Dendritic cell treated with granulocyte-macrophage colony-stimulating factor and Interleukin-4, amounts not matched to agents 40 ng/mL and 50 ng/mL, for 4 days (primary cell): ENCODE results near the gene EIF4ENIF1.
A peak's percentile ranks its signal among the peaks of the same experiment; 100 is the strongest.
"Not testable (repeated sequence)": the region's sequence is repeated elsewhere in the genome, so short reads cannot be mapped to it uniquely, and the experiment has no call there.

Experiments
- H3K27ac Mint-ChIP-seq: one replicate; pipeline ENCODE4 v1.8.0; 2022; ENCODE audit warnings: mild to moderate bottlenecking, mixed read lengths
- H3K27me3 Mint-ChIP-seq: one replicate; pipeline ENCODE4 v1.8.0; 2022; ENCODE audit warnings: mild to moderate bottlenecking, mixed read lengths
- H3K36me3 Mint-ChIP-seq: one replicate; pipeline ENCODE4 v1.8.0; 2022; ENCODE audit warnings: low read depth, mixed read lengths
- H3K4me1 Mint-ChIP-seq: one replicate; pipeline ENCODE4 v1.8.0; 2022; ENCODE audit warnings: low read depth, mixed read lengths
- H3K4me3 Mint-ChIP-seq: one replicate; pipeline ENCODE4 v1.8.0; 2022; ENCODE audit warnings: mild to moderate bottlenecking, moderate library complexity, mixed read lengths
- H3K9me3 Mint-ChIP-seq: one replicate; pipeline ENCODE4 v1.8.0; 2022; ENCODE audit warnings: mixed read lengths
- intact Hi-C: fragments of 100-400 bp; cut with micrococcal nuclease; formaldehyde crosslinking; loops from one replicate; pipeline ENCODE4 v1.15.0; 2022

The EIF4ENIF1 gene, protein sequence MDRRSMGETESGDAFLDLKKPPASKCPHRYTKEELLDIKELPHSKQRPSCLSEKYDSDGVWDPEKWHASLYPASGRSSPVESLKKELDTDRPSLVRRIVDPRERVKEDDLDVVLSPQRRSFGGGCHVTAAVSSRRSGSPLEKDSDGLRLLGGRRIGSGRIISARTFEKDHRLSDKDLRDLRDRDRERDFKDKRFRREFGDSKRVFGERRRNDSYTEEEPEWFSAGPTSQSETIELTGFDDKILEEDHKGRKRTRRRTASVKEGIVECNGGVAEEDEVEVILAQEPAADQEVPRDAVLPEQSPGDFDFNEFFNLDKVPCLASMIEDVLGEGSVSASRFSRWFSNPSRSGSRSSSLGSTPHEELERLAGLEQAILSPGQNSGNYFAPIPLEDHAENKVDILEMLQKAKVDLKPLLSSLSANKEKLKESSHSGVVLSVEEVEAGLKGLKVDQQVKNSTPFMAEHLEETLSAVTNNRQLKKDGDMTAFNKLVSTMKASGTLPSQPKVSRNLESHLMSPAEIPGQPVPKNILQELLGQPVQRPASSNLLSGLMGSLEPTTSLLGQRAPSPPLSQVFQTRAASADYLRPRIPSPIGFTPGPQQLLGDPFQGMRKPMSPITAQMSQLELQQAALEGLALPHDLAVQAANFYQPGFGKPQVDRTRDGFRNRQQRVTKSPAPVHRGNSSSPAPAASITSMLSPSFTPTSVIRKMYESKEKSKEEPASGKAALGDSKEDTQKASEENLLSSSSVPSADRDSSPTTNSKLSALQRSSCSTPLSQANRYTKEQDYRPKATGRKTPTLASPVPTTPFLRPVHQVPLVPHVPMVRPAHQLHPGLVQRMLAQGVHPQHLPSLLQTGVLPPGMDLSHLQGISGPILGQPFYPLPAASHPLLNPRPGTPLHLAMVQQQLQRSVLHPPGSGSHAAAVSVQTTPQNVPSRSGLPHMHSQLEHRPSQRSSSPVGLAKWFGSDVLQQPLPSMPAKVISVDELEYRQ

GRCh38 chr22:31489632-31490495 lies at the start of gene EIF4ENIF1:
Gene EIF4ENIF1 (minus strand): TSS chr22:31489842. CDS start chr22:31488718, 1,124 bp downstream.
- H3K36me3 Mint-ChIP-seq: peaks cover 35% of the 10 kb centered on the region
- H3K4me3 Mint-ChIP-seq: peak within 1 kb of the TSS; percentile 96
- H3K27ac Mint-ChIP-seq: peak within 1 kb of the TSS; percentile 95
- intact Hi-C loops: loop anchor here (5.0 to 10.0 kb wide), 3 partner anchors 93 to 195 kb away; partner anchors contain the start of genes DRG1 and PIK3IP1
- H3K9me3 Mint-ChIP-seq: no peaks in the 10 kb centered on the region
- H3K27me3 Mint-ChIP-seq: no peaks in the 10 kb centered on the region
- peaks cover 18% of the 10 kb centered on the region for H3K4me1 Mint-ChIP-seq

GRCh38 chr22:31538815-31539214 lies 49.2 kb upstream of the EIF4ENIF1 start:
- Mint-ChIP-seq H3K4me1 (no peaks in the 10 kb centered on the region), H3K36me3 (peaks cover 26% of the 10 kb centered on the region), H3K27me3 (no peaks in the 10 kb centered on the region), H3K27ac (no peak overlapping the region), H3K9me3 (no peaks in the 10 kb centered on the region), H3K4me3 (no peak overlapping the region)
- intact Hi-C loops: no loop called here

DNA sequence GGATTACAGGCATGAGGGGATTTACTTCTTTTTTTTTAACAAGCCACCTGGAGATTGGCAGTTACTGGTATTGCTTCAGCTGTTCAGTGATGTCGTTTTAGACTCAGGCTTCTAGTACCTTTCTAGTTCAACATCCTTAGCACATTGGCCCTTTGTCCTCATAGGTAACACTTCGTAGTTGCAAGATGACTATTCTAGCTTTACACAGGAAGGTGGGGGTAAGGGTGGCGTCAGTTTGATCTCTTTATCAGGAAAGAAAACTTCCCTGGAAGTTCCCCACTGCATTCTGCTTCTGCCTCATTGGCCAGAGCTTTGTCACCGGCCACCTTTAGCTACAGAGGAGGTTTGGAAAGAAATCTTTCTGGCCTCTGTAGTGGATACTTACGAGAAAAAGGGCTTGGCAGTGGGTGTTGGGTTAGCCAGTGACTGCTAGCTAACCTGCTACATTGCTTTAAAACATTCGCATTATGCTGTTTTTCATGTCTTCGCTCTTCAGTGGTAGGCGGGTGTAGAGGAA lies 47.4 kb upstream of the EIF4ENIF1 start:
- intact Hi-C loops: no loop called here
- Mint-ChIP-seq H3K27ac (no peak overlapping the region), H3K4me1 (peaks cover 7% of the 10 kb centered on the region), H3K4me3 (no peak overlapping the region), H3K36me3 (peaks cover 37% of the 10 kb centered on the region), H3K9me3 (no peaks in the 10 kb centered on the region), H3K27me3 (no peaks in the 10 kb centered on the region)

DNA sequence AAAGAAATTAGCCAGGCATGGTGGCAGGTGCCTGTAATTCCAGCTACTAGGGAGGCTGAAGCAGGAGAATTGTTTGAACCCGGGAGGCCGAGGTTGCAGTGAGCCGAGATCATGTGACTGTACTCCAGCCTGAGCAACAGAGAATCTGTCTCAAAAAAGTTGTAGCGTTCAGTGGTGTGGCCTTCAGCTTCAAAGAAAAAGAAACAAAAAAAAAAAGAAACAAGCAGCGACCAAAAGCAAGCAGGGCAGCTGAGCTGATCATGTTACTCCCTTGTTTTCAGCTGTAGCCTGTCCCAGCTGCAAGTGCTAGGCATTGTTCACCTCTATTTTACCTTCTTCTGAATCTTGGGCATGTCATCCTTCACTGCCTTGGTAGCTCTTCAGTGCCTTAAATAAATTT lies 43.7 kb upstream of the EIF4ENIF1 start:
- H3K27me3 Mint-ChIP-seq: no peaks in the 10 kb centered on the region
- H3K4me3 Mint-ChIP-seq: no peak overlapping the region
- intact Hi-C loops: no loop called here
- H3K4me1 Mint-ChIP-seq: peaks cover 9% of the 10 kb centered on the region
- no peaks in the 10 kb centered on the region for H3K9me3 Mint-ChIP-seq
- no peak overlapping the region for H3K27ac Mint-ChIP-seq
- H3K36me3 Mint-ChIP-seq: peaks cover 43% of the 10 kb centered on the region

GRCh38 chr22:31532060-31532459 lies 42.4 kb upstream of the EIF4ENIF1 start:
- Mint-ChIP-seq H3K4me3 (no peak overlapping the region), H3K36me3 (peaks cover 44% of the 10 kb centered on the region), H3K4me1 (peaks cover 9% of the 10 kb centered on the region), H3K9me3 (no peaks in the 10 kb centered on the region), H3K27me3 (no peaks in the 10 kb centered on the region), H3K27ac (peak overlapping the region; percentile 44)
- intact Hi-C loops: no loop called here

GRCh38 chr22:31530823-31531195 lies 41.2 kb upstream of the EIF4ENIF1 start:
- Mint-ChIP-seq H3K27ac (no peak overlapping the region), H3K27me3 (no peaks in the 10 kb centered on the region), H3K4me3 (no peak overlapping the region), H3K36me3 (peaks cover 47% of the 10 kb centered on the region), H3K9me3 (peaks cover 2% of the 10 kb centered on the region), H3K4me1 (peaks cover 15% of the 10 kb centered on the region)
- intact Hi-C loops: no loop called here

DNA sequence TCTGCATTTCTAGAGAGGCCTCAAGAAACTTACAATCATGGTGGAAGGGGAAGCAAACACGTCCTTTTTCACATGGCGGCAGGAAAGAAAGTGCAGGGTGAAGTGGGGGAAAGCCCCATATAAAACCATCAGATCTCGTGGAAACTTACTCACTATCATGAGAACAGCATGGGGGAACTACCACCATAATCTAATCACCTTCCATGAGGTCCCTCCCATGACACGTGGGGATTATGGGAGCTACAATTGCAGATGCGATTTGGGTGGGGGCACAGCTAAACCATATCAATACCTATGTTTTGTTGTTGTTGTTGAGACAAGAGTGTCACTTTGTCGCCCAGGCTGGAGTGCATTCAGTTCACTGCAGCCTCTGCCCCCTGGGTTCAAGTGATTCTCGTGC lies 36.6 kb upstream of the EIF4ENIF1 start:
- H3K27ac Mint-ChIP-seq: no peak overlapping the region
- H3K36me3 Mint-ChIP-seq: peaks cover 27% of the 10 kb centered on the region
- no peaks in the 10 kb centered on the region for H3K27me3 Mint-ChIP-seq
- H3K9me3 Mint-ChIP-seq: peaks cover 10% of the 10 kb centered on the region
- no peak overlapping the region for H3K4me3 Mint-ChIP-seq
- intact Hi-C loops: no loop called here
- peaks cover 10% of the 10 kb centered on the region for H3K4me1 Mint-ChIP-seq

GRCh38 chr22:31524132-31524531 lies 34.5 kb upstream of the EIF4ENIF1 start:
- intact Hi-C loops, H3K4me3 Mint-ChIP-seq, H3K27me3 Mint-ChIP-seq, H3K27ac Mint-ChIP-seq, H3K9me3 Mint-ChIP-seq: not testable (repeated sequence)
- peaks cover 10% of the 10 kb centered on the region for H3K4me1 Mint-ChIP-seq
- H3K36me3 Mint-ChIP-seq: peaks cover 16% of the 10 kb centered on the region

- Mint-ChIP-seq H3K36me3 (peaks cover 9% of the 10 kb centered on the region), H3K4me1 (peaks cover 6% of the 10 kb centered on the region), H3K4me3 (no peak overlapping the region), H3K9me3 (no peaks in the 10 kb centered on the region), H3K27ac (no peak overlapping the region), H3K27me3 (no peaks in the 10 kb centered on the region)
- intact Hi-C loops: no loop called here
Measured at GRCh38 chr22:31520051-31520450, 30.4 kb upstream of the EIF4ENIF1 start.

DNA sequence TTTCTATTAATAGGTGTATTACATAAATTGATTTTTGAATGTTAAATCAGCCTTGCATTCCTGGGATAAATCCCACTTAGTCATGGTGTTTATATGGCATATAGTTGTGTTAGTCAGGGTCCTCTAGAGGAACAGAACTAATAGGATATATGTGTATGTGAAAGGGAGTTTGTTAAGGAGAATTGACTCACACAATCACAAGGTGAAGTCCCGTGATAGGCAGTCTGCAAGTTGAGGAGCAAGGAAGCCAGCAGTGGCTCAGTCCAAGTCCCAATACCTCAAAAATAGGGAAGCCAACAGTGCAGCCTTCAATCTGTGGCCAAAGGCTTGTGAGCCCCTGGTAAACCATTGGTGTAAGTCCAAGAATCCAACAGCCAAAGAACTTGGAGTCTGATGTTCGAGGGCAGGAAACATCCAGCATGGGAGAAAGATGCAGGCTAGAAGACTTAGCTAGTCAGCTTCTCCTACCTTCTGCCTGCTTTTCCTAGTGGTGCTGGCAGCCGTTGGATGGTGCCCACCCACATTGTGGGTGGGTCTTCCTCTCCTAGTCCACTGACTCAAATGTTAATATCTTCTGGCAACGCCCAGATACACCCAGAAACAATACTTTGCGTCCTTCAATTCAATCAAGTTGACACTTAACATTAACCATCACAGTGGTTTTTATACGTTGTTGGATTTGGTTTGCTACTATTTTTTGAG lies 19.6 kb upstream of the EIF4ENIF1 start:
- intact Hi-C loops: no loop called here
- Mint-ChIP-seq H3K9me3 (no peaks in the 10 kb centered on the region), H3K4me3 (no peak overlapping the region), H3K36me3 (peaks cover 40% of the 10 kb centered on the region), H3K27ac (no peak overlapping the region), H3K27me3 (no peaks in the 10 kb centered on the region), H3K4me1 (peaks cover 5% of the 10 kb centered on the region)

DNA sequence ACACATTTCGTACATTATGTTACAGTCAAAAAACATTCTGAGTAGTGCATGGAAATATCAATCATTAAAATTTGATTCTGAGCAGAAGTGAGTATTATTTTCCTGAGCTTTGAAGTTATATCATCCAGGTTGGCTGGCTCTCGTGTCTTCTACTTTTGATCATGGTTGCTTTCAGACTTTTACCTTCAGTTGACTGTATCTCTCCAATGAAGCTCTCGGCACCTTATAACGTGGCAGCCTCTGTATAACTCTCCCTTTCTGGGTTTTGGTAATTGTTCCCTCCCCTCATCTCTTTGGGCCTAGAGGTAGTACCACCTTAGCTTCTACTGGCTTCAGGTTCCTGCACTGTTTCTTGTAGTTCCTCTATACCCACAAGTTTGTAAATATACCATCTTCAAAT lies 18.9 kb upstream of the EIF4ENIF1 start:
- peaks cover 5% of the 10 kb centered on the region for H3K4me1 Mint-ChIP-seq
- H3K4me3 Mint-ChIP-seq: no peak overlapping the region

GRCh38 chr22:31507517-31507916 lies 17.9 kb upstream of the EIF4ENIF1 start:
- not testable (repeated sequence) for H3K9me3 Mint-ChIP-seq, H3K4me1 Mint-ChIP-seq
- H3K36me3 Mint-ChIP-seq: peaks cover 29% of the 10 kb centered on the region

More for the DNA sequence above, 18.9 kb upstream of the EIF4ENIF1 start:
- intact Hi-C loops: no loop called here
- no peak overlapping the region for H3K27ac Mint-ChIP-seq
- H3K36me3 Mint-ChIP-seq: peaks cover 38% of the 10 kb centered on the region
- H3K27me3 Mint-ChIP-seq: no peaks in the 10 kb centered on the region
- no peaks in the 10 kb centered on the region for H3K9me3 Mint-ChIP-seq

DNA sequence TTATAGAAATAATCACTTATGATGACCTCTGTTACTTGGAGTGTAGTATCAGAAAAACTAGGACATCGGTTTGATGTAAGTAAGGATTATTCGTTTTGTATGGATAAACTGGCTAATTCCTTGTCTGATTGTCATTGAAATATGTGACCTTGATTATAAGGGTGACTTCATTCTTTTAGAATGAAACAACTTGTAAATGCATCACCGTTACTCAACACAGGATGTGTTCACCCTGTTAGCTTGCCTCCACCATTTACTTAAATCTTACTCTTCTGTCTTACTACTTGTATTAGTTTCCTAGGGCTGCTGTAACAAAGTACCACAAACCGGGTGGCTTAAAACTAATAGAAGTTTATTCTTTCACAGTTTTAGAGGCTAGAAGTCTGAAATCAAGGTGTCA lies 14.6 kb upstream of the EIF4ENIF1 start:
- intact Hi-C loops: no loop called here
- Mint-ChIP-seq H3K9me3 (no peaks in the 10 kb centered on the region), H3K27ac (no peak overlapping the region), H3K4me1 (peaks cover 5% of the 10 kb centered on the region), H3K27me3 (no peaks in the 10 kb centered on the region), H3K4me3 (no peak overlapping the region), H3K36me3 (peaks cover 10% of the 10 kb centered on the region)

More at GRCh38 chr22:31507517-31507916, 17.9 kb upstream of the EIF4ENIF1 start:
- intact Hi-C loops, H3K27ac Mint-ChIP-seq, H3K27me3 Mint-ChIP-seq, H3K4me3 Mint-ChIP-seq: not testable (repeated sequence)
